K562 (cell line): ENCODE data around the gene RNF41.

ENCODE experiments used
- POLR2AphosphoS5 ChIP-seq: IDR thresholded peaks from 2 replicates; pipeline ENCODE4 v1.6.1; 2011; ENCODE audit warnings: mild to moderate bottlenecking, low read depth, low read length, moderate library complexity; ENCODE audit not compliant: control insufficient read depth, insufficient read depth
- SMAD3 ChIP-seq: fragments of 450-650 bp; formaldehyde crosslinking; conservative IDR thresholded peaks from 2 replicates; pipeline ENCODE4 v1.4.0; 2020; ENCODE audit warnings: mild to moderate bottlenecking
- TCF7L2 ChIP-seq: fragments of 150-350 bp; IDR thresholded peaks from 2 replicates; pipeline ENCODE4 v1.6.1; 2016; ENCODE audit warnings: low read depth, mild to moderate bottlenecking, low read length, moderate library complexity
- TF ChIP-seq, protein P1 (sequence below): fragments of 450-650 bp; IDR thresholded peaks from 2 replicates; pipeline ENCODE4 v1.6.1; 2016; ENCODE audit warnings: antibody characterized with exemption
- TF ChIP-seq, protein P2 (sequence below), 3 experiments: IDR thresholded peaks in 2 of 3; conservative IDR thresholded peaks in 1 of 3; 2 replicates each; pipeline ENCODE4 v1.5.1; 2011 to 2012; ENCODE audit warnings: low read length in 3 of 3, mild to moderate bottlenecking in 3 of 3, control low read depth in 2 of 3, improper control_type of control experiment in 1 of 3, inconsistent platforms in 1 of 3, low read depth in 1 of 3, mixed read lengths in 1 of 3, moderate library complexity in 1 of 3; ENCODE audit not compliant: insufficient read depth in 2 of 3
- TF ChIP-seq, protein P3 (sequence below): sonication (generic); formaldehyde crosslinking; IDR thresholded peaks from 2 replicates; pipeline ENCODE4 v1.5.0; 2020; ENCODE audit warnings: missing genetic modification reagents

DNA sequence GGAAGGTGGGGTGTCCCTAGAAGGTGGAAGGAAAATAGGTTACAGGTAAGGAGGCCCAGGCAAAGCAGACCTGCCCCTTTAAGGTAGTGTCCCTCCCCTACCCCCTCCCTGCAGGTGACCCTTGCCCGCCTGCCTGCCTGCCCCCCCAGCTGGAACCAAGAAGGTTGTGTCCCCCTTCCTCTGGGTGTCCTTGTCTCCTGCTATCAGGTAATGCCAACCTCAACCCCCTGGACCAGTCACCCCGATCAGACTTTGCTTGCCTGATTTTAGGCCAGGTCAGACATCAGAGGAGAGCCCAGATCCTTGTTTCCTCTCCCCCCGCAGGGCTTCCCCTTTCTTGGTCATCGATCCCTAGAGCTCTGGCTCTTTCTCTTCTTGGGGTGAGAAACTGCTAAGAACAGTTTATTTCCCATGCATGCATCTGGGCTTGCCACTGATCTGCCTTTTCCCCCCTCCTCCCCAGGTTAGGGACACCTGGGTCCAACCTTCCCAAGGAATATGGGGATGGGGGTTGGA, 8.3 kb upstream of the RNF41 start, which contains the start of gene SLC39A5:
- TF ChIP-seq, protein P1, sequence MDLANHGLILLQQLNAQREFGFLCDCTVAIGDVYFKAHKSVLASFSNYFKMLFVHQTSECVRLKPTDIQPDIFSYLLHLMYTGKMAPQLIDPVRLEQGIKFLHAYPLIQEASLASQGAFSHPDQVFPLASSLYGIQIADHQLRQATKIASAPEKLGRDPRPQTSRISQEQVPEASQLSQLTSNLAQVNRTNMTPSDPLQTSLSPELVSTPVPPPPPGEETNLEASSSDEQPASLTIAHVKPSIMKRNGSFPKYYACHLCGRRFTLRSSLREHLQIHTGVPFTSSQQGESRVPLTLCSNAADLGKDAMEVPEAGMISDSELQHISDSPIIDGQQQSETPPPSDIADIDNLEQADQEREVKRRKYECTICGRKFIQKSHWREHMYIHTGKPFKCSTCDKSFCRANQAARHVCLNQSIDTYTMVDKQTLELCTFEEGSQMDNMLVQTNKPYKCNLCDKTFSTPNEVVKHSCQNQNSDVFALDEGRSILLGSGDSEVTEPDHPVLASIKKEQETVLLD: no peak
- TF ChIP-seq POLR2AphosphoS5 (no peak), SMAD3 (no peak), TCF7L2 (no peak)
- TF ChIP-seq, protein P2, sequence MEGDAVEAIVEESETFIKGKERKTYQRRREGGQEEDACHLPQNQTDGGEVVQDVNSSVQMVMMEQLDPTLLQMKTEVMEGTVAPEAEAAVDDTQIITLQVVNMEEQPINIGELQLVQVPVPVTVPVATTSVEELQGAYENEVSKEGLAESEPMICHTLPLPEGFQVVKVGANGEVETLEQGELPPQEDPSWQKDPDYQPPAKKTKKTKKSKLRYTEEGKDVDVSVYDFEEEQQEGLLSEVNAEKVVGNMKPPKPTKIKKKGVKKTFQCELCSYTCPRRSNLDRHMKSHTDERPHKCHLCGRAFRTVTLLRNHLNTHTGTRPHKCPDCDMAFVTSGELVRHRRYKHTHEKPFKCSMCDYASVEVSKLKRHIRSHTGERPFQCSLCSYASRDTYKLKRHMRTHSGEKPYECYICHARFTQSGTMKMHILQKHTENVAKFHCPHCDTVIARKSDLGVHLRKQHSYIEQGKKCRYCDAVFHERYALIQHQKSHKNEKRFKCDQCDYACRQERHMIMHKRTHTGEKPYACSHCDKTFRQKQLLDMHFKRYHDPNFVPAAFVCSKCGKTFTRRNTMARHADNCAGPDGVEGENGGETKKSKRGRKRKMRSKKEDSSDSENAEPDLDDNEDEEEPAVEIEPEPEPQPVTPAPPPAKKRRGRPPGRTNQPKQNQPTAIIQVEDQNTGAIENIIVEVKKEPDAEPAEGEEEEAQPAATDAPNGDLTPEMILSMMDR (IDR thresholded peaks at IDR 0.05 in 2 of 3, conservative IDR thresholded peaks at IDR 0.05 in 1 of 3; ENCODE audit: insufficient read depth in 2 of 3, low read depth in 1 of 3, low read length in 3 of 3): no peak
- TF ChIP-seq, protein P3, sequence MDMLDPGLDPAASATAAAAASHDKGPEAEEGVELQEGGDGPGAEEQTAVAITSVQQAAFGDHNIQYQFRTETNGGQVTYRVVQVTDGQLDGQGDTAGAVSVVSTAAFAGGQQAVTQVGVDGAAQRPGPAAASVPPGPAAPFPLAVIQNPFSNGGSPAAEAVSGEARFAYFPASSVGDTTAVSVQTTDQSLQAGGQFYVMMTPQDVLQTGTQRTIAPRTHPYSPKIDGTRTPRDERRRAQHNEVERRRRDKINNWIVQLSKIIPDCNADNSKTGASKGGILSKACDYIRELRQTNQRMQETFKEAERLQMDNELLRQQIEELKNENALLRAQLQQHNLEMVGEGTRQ (CRISPR knock-in tag): no peak
